ENCODE results near the gene SHISA4.
"Not testable (repeated sequence)": the region's sequence is repeated elsewhere in the genome, so short reads cannot be mapped to it uniquely, and the experiment has no call there.

SHISA4 gene

DNA sequence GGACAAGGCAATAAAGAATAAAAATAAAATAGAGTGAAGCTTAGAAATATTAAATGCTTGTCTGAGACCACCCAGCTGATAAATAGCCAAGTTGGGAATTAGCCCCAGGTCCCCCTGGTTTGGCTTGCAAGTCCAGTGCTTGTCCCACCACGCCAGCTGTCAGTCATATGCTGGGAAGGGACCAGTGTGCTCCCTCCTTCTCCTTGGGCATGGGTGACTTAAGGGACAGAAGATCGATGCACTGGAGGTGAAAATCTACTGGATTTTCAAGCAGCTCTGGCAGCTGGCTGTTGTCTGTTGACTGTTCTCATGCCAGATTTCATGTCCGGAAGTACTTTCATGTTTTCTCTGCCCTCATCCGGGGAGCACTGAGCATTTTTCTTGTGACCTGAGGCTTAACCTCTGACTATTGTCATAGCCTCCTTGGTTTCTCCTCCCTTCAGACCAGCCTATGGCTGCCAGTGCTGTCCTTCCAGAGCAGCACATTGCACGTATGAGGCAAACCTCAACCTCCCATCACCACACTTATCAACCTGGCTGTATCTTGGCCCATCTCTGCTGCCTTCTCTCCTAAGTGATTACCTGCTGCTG is 45.2 kb downstream of the SHISA4 start:
- DNase-seq: no peak

DNA sequence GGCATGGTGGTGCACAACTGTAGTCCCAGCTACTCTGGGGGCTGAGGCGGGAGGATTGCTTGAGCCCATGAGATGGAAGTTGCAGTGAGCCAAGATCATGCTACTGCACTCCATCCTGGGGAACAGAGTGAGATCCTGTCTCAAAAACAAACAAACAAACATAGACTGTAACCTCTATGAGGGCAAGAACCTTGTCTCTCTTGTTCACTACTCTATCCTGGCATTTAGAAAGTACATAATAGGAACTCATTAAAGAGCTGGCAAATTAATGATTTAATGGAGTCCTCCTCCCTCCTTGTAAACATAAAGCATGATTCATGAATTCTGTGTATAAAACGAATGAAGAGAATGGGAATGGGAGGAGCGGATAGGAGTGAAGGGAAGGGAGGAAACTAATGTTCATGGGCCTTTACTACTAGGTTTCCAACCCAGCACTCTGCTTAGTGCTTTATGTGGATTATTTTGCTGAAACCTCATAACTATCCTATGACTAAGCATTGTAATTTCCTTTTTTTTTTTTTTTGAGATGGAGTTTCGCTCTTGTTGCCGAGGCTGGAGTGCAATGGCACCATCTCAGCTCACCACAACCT is 49.0 kb downstream of the SHISA4 start:
- DNase-seq: no peak

DNA sequence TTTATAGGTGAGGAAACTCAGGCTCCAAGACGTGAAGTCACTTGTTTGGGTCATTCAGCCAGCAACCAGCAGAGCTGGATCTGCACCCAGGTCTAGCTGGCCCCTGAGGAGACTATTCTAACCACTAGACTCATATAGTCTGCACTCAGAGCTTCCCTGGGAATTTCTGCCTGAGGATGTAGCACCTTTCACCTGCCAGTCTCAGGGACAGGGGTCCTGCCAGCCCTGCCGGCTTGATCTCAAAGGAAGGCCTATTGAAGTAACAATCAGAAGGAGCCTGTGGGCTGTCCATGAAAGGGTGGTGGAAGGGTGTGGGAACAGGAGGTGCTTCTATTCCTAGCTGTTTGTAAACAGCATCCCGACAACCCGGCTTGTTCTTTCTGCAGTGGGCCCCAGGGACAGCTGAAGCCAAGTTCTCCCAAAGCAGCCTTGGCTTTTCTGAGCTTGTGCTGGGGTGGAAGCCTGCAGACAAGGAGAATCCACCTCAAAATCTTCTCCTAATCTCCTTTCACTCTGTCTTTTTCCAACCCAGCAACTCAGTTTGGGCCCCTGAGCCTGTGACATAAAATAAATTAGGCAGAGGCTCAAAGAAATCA is 49.8 kb downstream of the SHISA4 start:
- no peak for DNase-seq

DNA sequence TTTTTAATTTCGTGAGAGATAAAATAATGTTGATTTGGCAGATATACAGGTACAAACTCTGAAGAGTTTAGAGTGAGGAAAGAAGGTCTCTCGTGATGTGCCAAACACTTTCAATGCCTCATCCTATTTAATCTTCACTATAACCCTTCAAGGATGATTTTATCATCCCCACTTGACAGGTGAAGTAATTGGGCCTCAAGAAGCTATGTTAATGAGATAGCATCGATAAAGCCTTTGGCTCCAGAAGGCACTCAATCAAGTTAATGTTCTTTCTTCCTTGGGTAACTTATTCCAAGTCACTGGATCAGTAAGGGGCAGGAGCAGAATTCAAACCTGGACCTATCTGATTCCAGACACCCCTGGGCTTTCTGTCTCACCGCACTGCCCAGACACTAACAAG is 50.5 kb downstream of the SHISA4 start:
- no peak for DNase-seq

DNA sequence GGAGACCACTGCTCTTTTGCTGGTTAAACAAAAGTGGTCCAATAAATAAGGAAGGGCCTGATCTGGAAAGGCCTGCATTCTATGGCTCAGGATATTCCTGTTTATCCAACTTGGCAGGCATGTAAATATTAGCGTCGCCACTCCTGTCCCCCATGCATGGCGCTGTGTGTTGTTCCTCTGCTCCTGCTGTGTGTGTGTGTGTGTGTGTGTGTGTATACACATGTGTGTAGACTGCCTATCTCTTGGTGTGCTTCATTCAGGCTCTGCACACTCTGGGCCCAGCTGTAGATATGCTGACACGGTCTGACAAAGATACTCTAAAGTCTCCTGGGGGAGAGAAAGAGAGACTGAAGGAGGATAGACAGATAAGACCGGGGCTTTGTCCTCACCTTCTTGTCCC is 50.9 kb downstream of the SHISA4 start:
- no peak for DNase-seq

DNA sequence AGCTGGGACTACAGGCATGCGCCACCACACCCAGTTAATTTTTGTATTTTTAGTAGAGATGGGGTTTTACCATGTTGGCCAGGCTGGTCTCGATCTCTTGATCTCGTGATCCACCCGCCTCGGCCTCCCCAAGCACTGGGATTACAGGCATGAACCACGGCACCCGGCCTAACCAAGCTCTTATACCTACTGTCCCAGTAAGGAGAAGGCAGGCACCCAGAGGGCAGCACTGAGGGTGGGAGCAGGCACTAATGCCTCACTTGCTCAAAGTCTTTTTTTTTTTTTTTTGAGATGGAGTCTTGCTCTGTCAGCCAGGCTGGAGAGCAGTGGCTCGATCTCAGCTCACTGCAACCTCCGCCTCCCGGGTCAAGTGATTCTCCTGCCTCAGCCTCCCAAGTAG is 51.6 kb downstream of the SHISA4 start:
- not testable (repeated sequence) for DNase-seq

DNA sequence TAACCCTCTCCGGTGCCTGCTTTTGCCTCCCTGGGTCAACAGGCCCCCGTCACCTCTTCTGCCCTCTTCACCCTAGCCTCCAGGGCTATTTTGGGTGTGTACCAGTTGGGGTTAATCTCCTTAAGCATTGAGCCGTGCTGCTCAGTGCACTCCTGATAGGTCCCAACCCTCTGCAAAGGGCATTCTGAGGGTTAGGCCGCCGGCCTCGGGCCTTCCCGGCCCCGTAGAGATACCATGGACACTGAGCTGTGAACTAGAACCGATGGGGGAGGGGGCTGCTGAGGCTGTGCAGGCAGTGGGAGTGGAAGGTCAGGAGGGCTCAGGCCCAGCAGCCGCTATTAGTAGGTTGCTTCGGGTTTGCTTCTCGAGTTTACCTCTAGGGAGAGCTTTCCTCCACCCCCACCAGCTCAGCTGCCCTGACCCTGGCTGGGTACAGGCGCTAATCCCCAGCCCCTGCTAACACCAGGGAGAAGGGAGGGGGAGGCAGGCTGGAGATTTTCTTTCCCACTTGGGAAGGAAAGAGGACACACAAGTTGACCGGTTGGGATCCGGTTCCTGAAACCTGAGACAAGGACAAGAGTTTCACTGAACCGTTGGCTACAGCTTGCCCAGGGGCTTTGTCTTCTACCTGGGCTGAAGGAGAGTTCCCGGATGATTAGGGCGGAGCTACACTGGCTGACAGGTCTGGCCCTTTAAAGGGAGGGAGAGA is 52.9 kb downstream of the SHISA4 start:
- DNase-seq: no peak

DNA sequence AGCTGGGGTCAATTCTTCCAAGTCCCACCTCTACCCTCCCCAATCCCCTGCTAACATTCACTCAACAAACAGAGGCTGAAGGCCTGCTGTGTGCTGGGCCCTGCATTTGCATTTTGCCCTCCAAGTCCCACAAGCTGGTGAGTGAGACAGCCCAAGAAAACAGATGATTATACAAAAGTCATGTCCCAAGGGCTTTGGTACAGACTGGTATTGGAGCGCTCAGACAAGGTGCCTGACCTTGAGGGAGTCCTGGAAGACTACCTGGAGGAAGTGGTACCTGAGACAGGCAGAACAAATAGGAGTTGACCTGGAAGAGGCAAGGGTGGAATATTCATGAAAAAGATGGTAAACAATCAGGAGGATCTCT is 53.4 kb downstream of the SHISA4 start:
- no peak for DNase-seq

All from stimulated activated CD4-positive, alpha-beta T cell treated with anti-CD3 and anti-CD28 coated beads, Interleukin-4, amount 100 ng/mL, for 4 hours (primary cell).